HG02763 (cell line): ENCODE data around the gene ARHGEF19.

Experiments
- ATAC-seq: cut with Tn5 transposase; IDR thresholded peaks from one replicate; pipeline ENCODE4 v1.9.1; 2021; ENCODE audit warnings: mild to moderate bottlenecking, moderate library complexity; ENCODE audit not compliant: unreplicated experiment

ARHGEF19 gene

DNA sequence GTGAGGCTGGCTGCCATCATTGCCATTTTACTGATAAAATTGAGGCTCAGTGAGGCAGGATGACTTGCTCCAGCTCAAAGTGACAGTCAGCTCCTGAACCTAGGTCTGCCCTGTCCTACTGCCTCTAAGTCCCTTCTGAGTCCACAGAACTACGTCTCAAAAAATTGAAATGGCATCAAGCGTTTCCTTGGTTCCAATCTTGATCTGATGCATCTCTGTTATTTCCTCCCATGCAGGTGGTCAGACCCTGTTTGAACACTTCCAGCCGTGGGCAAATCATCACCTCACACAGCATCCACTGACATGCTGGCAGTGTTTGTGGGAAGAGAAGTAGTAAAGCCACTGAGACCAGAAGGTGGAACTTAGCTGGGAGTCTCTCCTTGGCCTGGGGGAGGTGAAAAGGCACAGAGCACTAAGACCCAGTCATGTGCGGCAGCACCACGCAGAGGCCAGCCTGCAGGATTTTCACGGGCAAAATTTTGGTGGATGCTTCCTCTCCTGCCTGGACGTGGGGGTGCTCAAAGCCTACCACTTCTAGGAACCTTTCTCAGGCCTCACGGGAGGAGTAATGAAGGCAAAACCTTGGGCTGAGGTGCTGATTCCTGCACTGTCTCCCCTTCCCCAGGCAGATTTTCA is 32.3 kb upstream of the ARHGEF19 start:
- no peak for ATAC-seq

DNA sequence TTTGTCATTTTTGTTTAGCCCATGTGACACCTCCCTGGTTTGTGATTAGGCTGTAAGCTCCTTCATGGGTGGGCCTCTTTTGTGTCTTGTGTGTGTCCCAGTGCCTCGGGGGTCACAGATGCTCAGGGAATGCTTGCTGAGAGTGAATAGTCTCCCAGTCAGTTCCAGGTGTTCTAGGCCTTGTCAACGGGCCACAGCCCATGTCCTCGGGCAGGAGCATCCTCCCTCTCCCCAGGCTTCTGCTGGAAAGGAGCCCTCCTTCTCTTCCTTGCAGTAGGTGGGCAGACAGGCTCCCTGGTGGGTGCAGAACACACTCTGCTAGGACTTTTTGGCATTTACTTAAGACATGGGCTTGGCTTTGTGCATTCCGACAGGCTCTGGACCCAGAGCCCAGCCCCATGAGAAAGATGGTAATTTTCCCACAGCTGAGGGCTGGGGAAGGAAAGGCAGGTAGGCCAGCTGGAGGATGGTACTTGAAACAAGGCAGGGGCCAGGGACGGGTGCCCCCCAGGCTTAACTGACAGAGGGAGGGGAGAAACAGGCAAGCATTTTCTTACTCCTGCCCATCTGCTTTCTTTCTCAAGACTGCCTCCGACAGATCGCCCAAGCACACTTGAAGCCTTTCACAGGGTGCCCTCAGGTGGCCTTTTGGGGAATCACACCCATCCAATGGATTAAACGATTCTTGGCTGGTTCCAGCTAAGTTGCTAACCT is 31.6 kb upstream of the ARHGEF19 start:
- ATAC-seq, result no peak

DNA sequence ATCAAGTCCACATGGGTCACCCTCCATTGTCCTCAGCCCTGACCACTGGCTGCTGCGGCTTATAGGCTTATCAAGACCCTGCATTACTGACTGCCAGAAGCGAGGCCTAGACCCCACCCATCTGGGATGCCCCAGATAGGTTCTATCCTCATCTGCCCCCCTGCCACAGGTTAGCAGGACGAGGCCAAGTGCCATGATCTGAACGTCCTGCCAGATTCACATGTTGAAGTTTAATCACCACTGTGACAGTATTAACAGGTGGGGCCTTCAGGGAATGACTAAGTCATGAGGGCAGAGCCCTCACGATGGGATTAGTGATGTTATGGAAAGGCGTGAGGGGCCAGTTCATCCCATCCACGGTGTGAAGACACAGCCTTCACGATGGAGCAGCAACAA is 30.8 kb upstream of the ARHGEF19 start:
- ATAC-seq, result no peak

DNA sequence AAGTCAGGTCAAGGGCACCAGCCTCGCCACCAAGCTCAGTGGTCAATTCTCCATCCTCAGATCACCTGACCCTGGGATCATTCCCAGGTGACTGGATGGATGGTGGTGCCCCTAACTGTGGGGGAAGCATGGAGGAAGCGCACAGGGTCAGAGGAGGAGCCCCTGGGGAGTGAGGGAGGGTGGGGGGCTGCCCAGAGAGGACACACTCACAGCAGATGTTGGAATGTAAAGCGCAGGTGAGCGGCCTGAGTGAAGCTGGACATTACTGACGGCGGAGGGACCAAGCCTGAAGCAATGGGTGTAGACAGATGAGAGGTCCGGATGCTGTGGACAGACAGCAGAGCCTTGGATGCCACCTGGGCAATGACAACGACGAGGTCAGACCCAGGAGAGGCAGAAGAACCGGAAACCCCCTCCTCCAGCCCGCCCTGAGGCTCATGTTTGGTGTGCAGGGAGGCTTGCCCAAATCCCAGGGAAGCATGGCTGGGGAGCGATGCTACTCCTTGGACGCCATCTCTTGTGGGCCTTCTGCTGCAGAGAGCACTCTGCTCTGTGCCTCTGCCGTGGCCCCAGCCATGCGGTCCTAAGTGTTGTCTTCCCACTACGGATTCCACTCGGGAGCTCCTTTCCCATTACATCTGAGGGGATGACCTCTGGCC is 30.2 kb upstream of the ARHGEF19 start:
- no peak for ATAC-seq

DNA sequence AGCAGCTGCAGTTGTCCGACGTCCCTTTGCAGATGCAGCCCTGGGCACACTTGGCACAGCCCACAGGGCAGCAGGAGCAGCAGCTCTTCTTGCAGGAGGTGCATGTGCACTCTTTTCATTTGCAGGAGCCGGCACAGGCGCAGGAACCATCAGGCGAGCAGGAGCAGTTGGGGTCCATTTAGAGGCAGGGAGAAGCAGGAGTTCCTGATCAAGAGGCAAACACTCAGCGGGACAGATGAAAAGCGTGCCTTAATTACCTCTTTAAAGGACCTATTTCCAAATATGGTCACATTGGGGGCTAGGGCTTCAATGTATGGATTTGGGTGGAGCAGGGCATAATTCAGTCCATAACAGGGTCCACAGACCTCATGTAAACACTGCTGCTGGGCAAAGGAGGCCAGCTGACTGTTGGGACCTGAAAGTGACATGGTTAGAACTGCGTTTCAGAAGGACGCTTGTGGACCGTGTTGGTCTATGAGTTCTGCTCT is 28.8 kb upstream of the ARHGEF19 start:
- no peak for ATAC-seq

DNA sequence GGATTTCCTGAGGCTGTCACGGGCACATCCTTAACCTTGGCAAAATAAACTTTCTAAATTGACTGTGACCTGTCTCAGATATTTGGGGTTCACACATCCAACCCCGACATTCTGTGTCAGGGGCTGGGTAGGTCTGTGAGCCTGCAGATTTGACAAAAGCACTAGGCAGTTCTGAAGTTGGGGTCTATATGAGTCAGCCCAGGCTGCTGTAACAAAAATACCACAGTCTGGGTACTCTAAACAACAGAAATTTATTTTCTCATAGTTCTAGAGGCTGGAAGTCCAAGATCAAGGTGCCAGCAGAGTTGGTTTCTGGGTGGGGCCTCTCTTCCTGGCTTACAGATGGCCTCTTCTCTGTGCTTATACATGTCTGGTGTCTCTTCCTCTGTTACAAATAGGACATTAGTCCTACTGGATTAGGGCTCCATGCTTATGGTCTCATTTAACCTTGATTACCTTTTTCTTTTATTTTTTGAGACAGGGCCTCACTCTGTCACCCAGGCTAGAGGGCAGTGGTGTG is 27.6 kb upstream of the ARHGEF19 start:
- no peak for ATAC-seq

DNA sequence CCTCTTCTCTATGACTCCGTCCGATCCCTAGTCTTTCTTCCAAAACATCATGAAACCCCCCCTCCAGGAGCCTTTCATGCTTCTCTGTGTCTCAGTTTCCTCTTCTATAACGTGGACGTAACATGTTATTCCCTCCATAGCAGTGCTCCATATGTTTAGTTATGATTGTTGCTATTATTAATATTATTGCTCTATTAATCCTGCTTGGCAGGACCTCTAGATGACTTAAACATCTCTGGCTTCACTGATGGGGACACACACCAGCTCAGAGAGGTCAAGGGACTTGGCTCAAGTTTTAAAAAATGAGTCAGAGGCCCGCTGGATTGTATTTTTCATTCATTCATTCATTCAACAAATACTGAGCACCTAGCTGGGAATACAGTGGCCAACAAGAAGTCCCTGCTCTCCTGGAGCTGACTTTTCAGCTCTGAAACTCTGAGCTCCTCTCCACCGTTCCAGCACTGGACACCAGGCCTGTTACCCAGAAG is 24.9 kb upstream of the ARHGEF19 start:
- no peak for ATAC-seq

DNA sequence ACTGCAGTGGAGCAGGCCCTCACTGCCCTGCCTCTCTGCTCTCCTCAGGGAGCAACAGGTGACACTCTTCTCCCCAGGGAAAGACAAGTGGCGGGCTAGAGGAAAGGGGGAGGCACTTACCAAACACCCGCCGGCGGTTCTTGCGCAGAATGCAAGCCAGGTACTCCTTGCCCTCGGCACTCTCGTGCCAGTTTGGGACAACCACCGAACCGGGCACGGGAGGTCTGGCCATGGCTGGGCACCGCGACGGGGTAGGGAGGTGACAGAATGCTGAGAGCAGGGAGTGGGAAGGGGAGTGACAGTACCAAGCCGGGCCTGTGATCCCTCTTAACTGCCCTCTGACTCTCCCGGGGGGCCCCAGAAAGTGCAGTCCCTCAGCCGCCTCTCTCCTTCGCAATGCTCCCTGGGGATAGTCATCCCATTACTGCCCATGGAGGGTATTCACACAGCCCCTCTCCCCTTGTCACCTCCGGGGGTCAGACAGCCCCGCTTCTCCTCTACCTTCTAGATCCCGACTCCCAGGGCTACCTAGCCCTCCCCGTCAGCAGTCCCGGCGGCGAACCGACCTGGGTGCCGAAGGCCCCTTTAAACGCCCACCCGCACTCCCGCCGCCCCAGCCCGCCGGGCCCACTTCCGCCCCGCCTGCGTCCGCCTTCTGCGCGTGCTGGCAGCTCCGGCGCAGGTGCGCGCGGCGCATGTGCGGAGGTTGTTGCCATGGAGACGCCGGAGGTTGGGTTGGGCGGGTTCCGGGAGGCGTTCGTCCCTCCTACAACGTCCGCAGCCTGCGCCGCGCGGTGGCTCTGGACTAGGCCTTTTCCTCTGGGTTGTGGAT is 24.3 kb upstream of the ARHGEF19 start, which contains the start of gene CPLANE2:
Gene CPLANE2, minus strand, starts transcription at position 673 of the 832 bp plus-strand sequence. Its CDS starts 441 bp downstream, at position 232.
- peak; percentile 90 for ATAC-seq

DNA sequence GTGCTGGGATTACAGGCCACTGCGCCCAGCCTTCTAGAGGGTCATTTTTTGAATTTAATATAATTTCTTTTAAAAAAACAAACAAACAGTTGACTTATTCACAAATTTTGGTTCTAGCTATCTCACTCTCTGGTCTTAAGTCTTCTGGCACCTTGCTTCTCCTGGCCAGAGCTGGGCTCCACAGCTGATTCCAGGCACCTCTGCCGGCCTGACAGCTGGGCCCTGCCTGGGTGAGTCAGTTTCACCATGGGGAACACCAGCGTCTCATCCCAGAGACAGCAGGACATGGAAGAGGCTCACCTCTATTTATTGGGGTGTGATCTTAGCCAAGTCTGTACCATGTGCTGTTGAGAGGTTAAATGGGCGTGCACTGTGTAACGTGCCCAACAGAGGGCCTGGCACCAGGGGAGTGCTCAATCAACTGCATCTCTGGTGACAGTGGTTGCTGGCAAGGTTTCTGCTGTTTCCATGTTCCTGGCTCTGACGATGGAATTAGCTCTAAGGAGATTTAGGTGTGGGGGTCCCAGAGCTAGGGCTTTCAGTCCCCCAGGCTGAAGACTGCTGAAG is 23.6 kb upstream of the ARHGEF19 start:
- ATAC-seq, result peak; percentile 31

DNA sequence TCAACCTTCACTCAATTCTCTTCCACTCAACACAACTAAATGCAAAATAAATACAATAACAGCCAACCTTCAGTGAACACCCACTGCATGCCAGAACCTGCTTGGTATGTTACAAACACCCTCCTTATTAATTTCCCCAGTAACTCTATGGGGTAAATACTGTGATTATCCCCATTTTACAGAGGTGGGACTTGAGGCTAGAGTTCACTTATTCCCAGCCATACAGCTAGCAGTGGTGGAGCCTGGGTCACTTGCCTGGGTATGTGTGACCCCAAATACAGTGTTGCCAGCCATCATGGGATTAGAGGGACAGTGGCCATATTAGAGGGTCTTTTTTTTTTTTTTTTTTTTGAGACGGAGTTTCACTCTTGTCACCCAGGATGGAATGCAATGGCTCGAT is 22.9 kb upstream of the ARHGEF19 start:
- ATAC-seq, result no peak

DNA sequence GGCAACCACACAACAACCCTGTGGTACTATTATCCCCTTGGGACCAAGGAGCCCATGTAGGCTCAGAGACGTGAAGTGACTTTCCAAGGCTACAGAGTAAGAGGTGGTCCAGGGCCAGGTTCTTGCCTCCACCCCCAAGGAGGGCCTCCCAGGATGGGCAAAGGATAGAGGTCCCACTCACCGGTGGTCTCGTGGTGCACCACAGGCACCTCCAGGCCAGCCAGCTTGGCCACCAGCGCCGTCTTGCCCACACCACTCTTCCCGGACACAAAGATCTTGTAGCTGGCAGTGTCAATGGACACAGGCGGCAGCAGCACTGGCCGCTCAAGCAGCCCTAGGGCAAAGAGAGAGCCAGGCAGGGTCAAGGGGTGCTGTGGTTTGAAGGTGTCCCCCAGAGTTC is 21.0 kb upstream of the ARHGEF19 start:
- no peak for ATAC-seq

DNA sequence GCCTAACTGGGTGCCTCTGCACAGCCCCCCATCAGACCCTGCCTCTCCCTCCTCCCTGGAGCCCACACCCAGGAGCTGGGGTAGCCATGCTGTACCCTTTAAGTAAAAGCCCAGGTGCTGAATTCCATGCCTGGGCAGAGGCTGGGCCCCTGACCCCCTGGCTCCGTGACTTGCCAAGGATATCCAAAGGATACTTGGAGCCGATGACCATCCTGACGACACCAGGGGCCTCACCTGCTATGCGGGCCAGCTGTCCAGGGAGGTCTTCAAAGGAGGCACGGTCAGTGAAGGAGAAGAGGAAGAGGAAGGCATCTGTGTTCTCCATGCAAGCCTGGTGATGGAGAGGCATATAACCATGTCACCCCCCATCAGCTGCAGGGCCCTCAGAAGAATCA is 19.9 kb upstream of the ARHGEF19 start:
- no peak for ATAC-seq

DNA sequence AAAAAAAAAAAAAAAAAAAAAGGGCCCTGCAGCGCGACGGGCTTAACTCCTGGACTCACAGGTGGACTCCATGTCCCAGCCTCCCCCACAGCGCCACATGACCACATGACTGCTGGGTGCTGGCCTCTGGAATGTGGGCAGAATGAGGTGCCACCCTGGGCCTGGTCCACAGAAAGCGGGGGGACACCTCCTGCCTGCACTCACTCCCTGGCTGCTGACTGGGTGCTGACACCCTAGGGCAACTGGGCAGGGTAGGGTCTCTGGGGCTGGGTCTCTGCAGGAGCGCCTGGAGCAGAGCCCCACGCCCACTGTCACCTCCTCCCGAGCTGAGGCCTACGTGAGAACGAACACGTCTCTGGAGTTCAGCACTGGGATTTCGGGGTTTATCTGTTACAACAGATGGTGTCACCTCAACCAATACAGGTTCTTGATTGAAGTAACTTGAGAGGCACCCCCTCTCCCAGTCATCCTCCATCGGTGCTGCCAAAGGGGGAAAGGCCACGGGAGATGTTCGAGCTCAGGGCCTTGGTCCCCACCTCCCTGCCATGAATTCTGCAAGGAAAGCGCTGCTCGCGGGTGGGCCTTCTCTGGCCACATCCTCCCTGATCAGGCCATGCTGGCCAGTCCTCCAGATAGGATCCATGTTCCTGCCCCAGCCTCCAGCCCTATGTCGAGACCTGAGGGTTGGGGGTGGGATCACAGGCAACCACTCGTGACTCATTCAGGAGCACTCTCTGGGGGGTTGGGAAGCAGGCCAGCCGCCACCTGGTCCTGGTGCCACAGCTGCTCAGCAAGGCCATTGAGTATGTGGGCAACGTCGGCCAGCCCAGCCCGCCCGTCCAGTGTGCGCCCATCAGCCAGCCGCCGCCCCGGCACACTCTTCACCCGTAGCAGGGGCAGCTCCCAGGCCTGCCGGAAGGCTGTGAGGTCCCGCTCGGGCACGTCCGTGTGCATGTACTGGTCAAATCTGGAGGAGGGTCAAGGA is 19.2 kb upstream of the ARHGEF19 start:
- no peak for ATAC-seq

DNA sequence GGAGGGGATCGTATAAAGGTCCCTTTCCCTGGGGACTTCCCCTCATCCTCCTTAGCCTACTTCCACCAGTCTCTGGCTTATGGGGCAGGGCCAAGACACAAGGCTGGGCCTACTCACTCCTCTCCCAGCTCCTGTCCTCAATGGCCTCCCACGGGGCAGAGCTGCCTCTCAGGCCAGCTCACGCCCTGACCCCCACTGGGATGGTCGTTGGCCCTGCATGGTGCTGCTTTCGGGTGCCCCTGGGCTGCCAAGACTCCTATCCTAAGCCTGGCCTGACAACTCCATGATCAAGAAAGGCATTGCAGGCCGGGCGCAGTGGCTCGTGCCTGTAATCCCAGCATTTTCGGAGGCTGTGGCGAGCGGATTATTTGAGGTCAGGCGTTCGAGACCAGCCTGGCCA is 18.3 kb upstream of the ARHGEF19 start:
- no peak for ATAC-seq

DNA sequence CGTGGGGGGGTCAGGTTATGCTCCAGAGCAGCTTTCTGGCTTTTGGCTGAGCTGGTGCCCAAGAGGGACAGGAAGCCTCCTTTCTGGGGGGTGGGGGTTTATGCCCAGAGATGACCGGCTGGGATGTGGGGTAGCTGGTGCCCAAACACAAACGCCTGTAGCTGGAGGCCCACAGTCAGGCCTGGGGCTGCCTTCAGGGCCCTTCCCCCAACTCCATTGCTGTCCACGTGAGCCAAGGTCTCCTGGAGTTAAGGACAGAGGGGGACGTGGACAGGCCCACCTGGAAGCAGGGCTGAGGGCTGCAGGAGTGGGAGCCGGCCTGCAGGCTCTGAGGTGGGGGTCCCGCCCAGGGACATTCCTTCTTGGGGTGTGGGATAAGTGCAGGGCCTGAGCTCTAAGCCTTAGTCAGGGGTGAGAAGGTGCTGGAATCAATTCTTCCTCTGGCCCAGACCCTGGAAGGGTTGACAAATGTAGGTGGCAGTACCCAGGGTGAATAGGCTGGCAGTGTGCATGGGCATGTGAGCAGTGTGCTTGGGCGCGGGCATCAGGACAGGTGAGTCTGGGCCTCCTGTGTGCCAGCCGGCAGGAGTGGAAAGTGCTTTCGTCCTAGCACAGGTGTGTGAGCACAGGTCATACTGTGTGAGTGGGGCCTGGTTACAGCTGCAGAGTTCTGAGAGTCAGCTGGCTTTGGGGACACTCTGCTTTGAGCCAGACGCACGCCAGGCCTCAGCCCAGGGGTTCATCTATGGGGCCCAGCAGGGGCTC is 17.7 kb upstream of the ARHGEF19 start:
- ATAC-seq, result no peak

DNA sequence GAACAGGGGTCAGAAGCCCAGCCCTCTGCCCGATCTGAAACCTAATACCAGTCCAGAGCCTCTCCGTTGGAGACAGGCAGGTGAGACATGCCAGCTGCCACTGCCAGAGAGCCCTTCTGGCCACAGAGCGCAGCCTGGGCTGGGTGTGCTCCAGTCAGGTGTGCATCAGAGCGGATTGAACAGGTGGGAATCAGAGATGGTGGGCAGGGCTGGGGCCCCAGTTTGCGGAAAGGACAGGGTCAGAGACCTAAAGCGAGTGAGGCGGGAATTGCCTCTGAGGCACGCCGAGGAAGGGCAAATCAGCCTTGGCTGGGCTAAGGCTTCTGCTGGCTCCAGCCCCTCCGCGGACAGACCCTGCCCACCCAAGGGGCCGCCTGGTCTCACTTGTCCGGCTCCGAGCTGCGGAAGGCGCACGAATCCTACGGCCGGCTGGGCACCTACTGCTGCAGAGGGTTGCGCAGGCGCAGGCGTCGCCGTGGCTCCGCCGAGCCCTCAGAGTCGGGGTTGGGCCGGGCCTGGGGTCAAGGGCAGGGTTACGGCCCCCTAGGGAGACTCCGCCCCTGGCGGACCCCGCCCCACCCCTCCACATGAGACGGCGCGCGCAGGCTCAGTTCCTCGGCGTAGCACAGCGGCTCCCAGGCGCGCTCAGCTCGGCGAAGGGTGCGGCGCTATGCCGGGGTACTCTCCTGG is 14.2 kb upstream of the ARHGEF19 start:
- ATAC-seq, result no peak

DNA sequence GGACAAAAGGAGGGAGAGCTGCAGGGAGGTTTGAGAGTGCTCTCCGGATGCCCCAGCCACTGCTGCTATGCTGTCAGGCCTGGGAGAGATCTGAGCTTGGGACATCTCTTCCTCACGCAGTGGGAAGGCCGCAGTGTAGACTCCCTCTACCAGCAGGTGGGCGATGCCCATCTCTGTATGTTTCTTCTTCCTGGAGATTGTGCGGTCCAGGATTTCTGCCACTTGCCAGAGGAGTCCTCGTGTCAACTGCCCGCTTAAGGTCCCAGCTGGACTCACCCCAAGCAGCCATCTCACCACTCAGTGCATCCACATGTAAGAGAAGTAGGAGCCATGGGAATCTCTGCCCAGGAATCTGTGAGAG is 13.7 kb upstream of the ARHGEF19 start:
- ATAC-seq, result no peak

DNA sequence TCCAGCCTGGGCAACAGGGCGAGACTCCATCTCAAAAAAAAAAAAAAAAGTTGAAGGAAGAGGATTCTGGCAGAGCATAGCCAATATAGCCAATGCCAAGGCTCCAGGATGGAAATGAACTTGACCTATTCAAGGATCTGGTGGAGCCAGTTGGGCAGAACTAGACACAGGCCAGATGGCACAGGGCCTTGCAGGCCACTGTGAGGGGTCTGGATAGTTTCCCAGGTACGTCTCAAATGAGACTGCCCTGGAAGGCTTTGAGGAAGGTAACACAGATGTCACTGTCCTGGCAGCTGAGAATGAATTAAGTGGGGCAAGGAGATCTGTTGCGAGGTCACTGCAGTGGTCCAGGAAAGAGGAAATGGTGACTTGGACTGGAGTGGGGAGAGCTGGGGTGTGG is 12.0 kb upstream of the ARHGEF19 start:
- ATAC-seq, result no peak
